ENCODE data around the gene SRSF8.

SRSF8 gene

GRCh38 chr11:95070471-95070870, 3.8 kb downstream of the SRSF8 start:
- Histone ChIP-seq H3K27ac (no peak overlapping the region), H3K27me3 (no peaks in the 10 kb centered on the region), H3K9me3 (no peaks in the 10 kb centered on the region), H3K36me3 (peaks cover 0 to 6% (median 0%) of the 10 kb centered on the region in 3 donors), H3K4me1 (peaks cover 0 to 42% (median 25%) of the 10 kb centered on the region in 4 donors), H3K4me3 (no peak overlapping the region)
- no peak for TF ChIP-seq CTCF (IDR thresholded peaks at IDR 0.05)
- intact Hi-C loops (cut with DNase I; ENCODE audit: low total_unique reads): loop anchor here (10.0 kb wide), 1 partner anchor 694 kb away; no protein-coding TSS in a partner anchor
- DNase-seq: no peak

GRCh38 chr11:95072948-95073347, 6.2 kb downstream of the SRSF8 start:
- no peaks in the 10 kb centered on the region for H3K27me3 ChIP-seq

GRCh38 chr11:95074792-95075563, 8.3 kb downstream of the SRSF8 start:
- peak; percentile 32 to 78 for DNase-seq
- Histone ChIP-seq H3K27me3 (no peaks in the 10 kb centered on the region), H3K4me3 (no peak overlapping the region), H3K9me3 (no peaks in the 10 kb centered on the region), H3K27ac (peak overlapping the region; percentile 52 to 64), H3K36me3 (peaks cover 0 to 6% (median 0%) of the 10 kb centered on the region in 3 donors), H3K4me1 (peaks cover 0 to 70% (median 43%) of the 10 kb centered on the region in 4 donors)
- intact Hi-C loops (cut with DNase I; ENCODE audit: low total_unique reads): loop anchor here (5.0 to 10.0 kb wide), 2 partner anchors 72 to 690 kb away; no protein-coding TSS in a partner anchor
- TF ChIP-seq CTCF (IDR thresholded peaks at IDR 0.05): no peak

More at GRCh38 chr11:95072948-95073347, 6.2 kb downstream of the SRSF8 start:
- no peaks in the 10 kb centered on the region for H3K9me3 ChIP-seq
- H3K27ac ChIP-seq: no peak overlapping the region
- H3K36me3 ChIP-seq: peaks cover 0 to 6% (median 0%) of the 10 kb centered on the region in 3 donors
- intact Hi-C loops (cut with DNase I; ENCODE audit: low total_unique reads): loop anchor here (10.0 kb wide), 1 partner anchor 692 kb away; no protein-coding TSS in a partner anchor
- no peak overlapping the region for H3K4me3 ChIP-seq
- no peak for DNase-seq
- peaks cover 0 to 60% (median 44%) of the 10 kb centered on the region in 4 donors for H3K4me1 ChIP-seq
- TF ChIP-seq CTCF (IDR thresholded peaks at IDR 0.05): no peak

- H3K4me3 ChIP-seq: no peak overlapping the region
- no peaks in the 10 kb centered on the region for H3K9me3 ChIP-seq
- H3K27ac ChIP-seq: peak overlapping the region; percentile 73 to 81
- DNase-seq: peak; percentile 72 to 92
- TF ChIP-seq CTCF (IDR thresholded peaks at IDR 0.05): no peak
- H3K27me3 ChIP-seq: no peaks in the 10 kb centered on the region
- no peaks in the 10 kb centered on the region for H3K36me3 ChIP-seq
- intact Hi-C loops (cut with DNase I; ENCODE audit: low total_unique reads): loop anchor here (5.0 to 10.0 kb wide), 2 partner anchors 71 to 688 kb away; no protein-coding TSS in a partner anchor
- peaks cover 4 to 77% (median 51%) of the 10 kb centered on the region in 4 donors for H3K4me1 ChIP-seq
Observed at GRCh38 chr11:95076416-95076815, 9.7 kb downstream of the SRSF8 start.

- H3K27ac ChIP-seq: peak overlapping the region; percentile 73 to 81
- no peak for TF ChIP-seq CTCF (IDR thresholded peaks at IDR 0.05)
- no peaks in the 10 kb centered on the region for H3K36me3 ChIP-seq
- H3K27me3 ChIP-seq: no peaks in the 10 kb centered on the region
- DNase-seq: no peak
- no peak overlapping the region for H3K4me3 ChIP-seq
- intact Hi-C loops (cut with DNase I; ENCODE audit: low total_unique reads): loop anchor here (5.0 to 10.0 kb wide), 2 partner anchors 70 to 688 kb away; no protein-coding TSS in a partner anchor
- H3K4me1 ChIP-seq: peaks cover 7 to 82% (median 54%) of the 10 kb centered on the region in 4 donors
- H3K9me3 ChIP-seq: no peaks in the 10 kb centered on the region
Observed at GRCh38 chr11:95076981-95077380, 10.3 kb downstream of the SRSF8 start.

Measured in tibial artery (tissue), 4 donors.